Vagina (tissue), 2 donors: ENCODE data around the gene ENTPD6.

ENCODE experiments used
- POLR2A ChIP-seq, 2 donors: fragments of 450-650 bp; IDR thresholded peaks; one replicate each; pipeline ENCODE4 v1.6.1; 2017; ENCODE audit warnings: antibody characterized with exemption in 2 of 2, mild to moderate bottlenecking in 2 of 2, moderate library complexity in 2 of 2
- TF ChIP-seq, protein P1 (sequence below), 3 experiments: fragments of 450-650 bp in 2 of 3; fragments of 200-600 bp in 1 of 3; sonication (generic) in 1 of 3; IDR thresholded peaks; one replicate each; pipeline ENCODE4 v1.5.1; 2017 to 2019; ENCODE audit warnings: antibody characterized with exemption in 3 of 3, mild to moderate bottlenecking in 2 of 3, moderate library complexity in 2 of 3

DNA sequence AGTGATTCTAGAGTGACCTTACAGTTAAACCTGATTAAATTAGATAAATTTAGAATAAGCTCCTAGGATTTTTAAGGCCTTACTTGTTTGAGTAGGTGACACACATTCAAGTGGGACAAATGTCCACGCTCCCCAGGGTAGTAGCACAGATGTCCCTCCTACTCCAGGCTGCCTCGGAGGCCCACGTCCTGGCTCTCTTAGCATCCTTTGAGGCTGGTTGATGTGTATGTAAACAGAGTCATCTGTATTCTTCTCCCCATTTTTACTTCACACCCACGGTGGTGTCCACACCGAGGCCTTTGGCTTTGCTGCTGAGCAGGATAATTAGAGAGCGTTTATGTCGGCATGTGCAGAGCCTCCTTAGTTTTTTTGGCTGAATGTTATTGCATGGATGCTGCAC is 15.8 kb downstream of the ENTPD6 start:
- TF ChIP-seq, protein P1, sequence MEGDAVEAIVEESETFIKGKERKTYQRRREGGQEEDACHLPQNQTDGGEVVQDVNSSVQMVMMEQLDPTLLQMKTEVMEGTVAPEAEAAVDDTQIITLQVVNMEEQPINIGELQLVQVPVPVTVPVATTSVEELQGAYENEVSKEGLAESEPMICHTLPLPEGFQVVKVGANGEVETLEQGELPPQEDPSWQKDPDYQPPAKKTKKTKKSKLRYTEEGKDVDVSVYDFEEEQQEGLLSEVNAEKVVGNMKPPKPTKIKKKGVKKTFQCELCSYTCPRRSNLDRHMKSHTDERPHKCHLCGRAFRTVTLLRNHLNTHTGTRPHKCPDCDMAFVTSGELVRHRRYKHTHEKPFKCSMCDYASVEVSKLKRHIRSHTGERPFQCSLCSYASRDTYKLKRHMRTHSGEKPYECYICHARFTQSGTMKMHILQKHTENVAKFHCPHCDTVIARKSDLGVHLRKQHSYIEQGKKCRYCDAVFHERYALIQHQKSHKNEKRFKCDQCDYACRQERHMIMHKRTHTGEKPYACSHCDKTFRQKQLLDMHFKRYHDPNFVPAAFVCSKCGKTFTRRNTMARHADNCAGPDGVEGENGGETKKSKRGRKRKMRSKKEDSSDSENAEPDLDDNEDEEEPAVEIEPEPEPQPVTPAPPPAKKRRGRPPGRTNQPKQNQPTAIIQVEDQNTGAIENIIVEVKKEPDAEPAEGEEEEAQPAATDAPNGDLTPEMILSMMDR (IDR thresholded peaks at IDR 0.05) = no peak
- no peak for TF ChIP-seq POLR2A (IDR thresholded peaks at IDR 0.05)
